ENCODE measurements around the gene SPATA18. TPM values are rescaled to one million over a fixed set of nuclear protein-coding genes. Genes with fewer than 3 reads are reported as not detected.
A peak's percentile ranks its signal among the peaks of the same experiment; 100 is the strongest.

SPATA18 gene
- total and polyA plus RNA-seq, 2 donors (not counting 1 experiment from before 2014, with no cell fraction given): 0.42 to 1.9 TPM

- ChIA-PET POLR2A (interaction anchor here (0.9 to 1.0 kb wide), 2 partner anchors 14 to 194 kb away, joined by 3 to 4 read pairs; no protein-coding TSS in a partner anchor), CTCF (interaction anchor here (3.1 kb wide), 1 partner anchor 12 kb away, joined by 16 read pairs; no protein-coding TSS in a partner anchor)
- ATAC-seq (ENCODE audit: low read depth) (peak; percentile 94), DNase-seq (peak; percentile 73)
- Mint-ChIP-seq H3K27ac (peak within 1 kb of the TSS; percentile 71), H3K27me3 (peaks cover 22% of the 10 kb centered on the region), H3K4me1 (peaks cover 29% of the 10 kb centered on the region), H3K4me3 (peak within 1 kb of the TSS; percentile 84), H3K9me3 (ENCODE audit: insufficient read depth) (no peaks in the 10 kb centered on the region)
- Histone ChIP-seq H3K36me3 (replicated peaks in 1 of 2; ENCODE audit: control extremely low read depth in 1 of 2, control insufficient read depth in 1 of 2, extremely low read depth in 1 of 2, insufficient read depth in 2 of 2, low read length in 1 of 2) (no peaks in the 10 kb centered on the region), H3K27ac (ENCODE audit: low read length in 2 of 2) (no peak within 1 kb of the TSS), H3K79me2 (ENCODE audit: control insufficient read depth, insufficient read depth, low read length) (no peaks in the 10 kb centered on the region), H3K9me3 (ENCODE audit: control extremely low read depth in 1 of 3, control insufficient read depth in 2 of 3, insufficient read depth in 1 of 3, low read length in 2 of 3) (peaks cover 0 to 4% (median 0%) of the 10 kb centered on the region in 3 donors), H3K9ac (ENCODE audit: low read length) (peak within 1 kb of the TSS; percentile 76), H3K4me2 (replicated peaks; ENCODE audit: low read depth, low read length, poor library complexity, severe bottlenecking) (peak within 1 kb of the TSS; percentile 87), H3K4me3 (ENCODE audit: control extremely low read depth in 1 of 5, extremely low read depth in 1 of 5, insufficient read depth in 1 of 5, low read depth in 2 of 5, low read length in 4 of 5) (peak within 1 kb of the TSS; percentile 21 to 70 (median 67)), H3K27me3 (replicated peaks in 1 of 4; ENCODE audit: control extremely low read depth in 1 of 4, control insufficient read depth in 3 of 4, insufficient read depth in 4 of 4, low read length in 3 of 4) (peaks cover 0 to 30% (median 13%) of the 10 kb centered on the region in 4 experiments), H4K20me1 (ENCODE audit: control insufficient read depth, insufficient read depth, low read length, poor library complexity, severe bottlenecking) (no peaks in the 10 kb centered on the region), H3K4me1 (ENCODE audit: control insufficient read depth in 2 of 2, insufficient read depth in 2 of 2, low read length in 2 of 2) (peaks cover 11 to 21% of the 10 kb centered on the region in 2 donors), H2AFZ (ENCODE audit: insufficient read depth, low read depth, low read length, poor library complexity, severe bottlenecking) (peak within 1 kb of the TSS; percentile 98)
- WGBS (ENCODE audit: insufficient coverage): 4% methylated on average over 63 of the region's 70 CpGs
- no peak for TF ChIP-seq CTCF (IDR thresholded peaks at IDR 0.05)
- no peak for TF ChIP-seq EZH2 (IDR thresholded peaks at IDR 0.05; ENCODE audit: borderline replicate concordance, insufficient read depth, low read depth, low read length, poor library complexity, severe bottlenecking)
- intact Hi-C loops (cut with micrococcal nuclease): loop anchor here (1.0 to 5.0 kb wide), 3 partner anchors 14 to 684 kb away; partner anchors contain the start of gene DCUN1D4
These were observed 12.8 kb upstream of the SPATA18 start, which contains the start of gene SGCB for GRCh38 chr4:52038103-52038912. SGCB (minus strand) TSS chr4:52038299; CDS start chr4:52038259, 40 bp downstream.

- ATAC-seq (ENCODE audit: low read depth): no peak
- Mint-ChIP-seq H3K27me3 (peaks cover 56% of the 10 kb centered on the region), H3K4me1 (no peaks in the 10 kb centered on the region), H3K27ac (no peak overlapping the region), H3K9me3 (ENCODE audit: insufficient read depth) (no peaks in the 10 kb centered on the region), H3K4me3 (no peak overlapping the region)
- no peak for DNase-seq
- H3K4me2 ChIP-seq (replicated peaks; ENCODE audit: low read depth, low read length, poor library complexity, severe bottlenecking): no peak overlapping the region
- no peak overlapping the region for H3K27ac ChIP-seq (ENCODE audit: low read length in 2 of 2)
- no peak overlapping the region for H2AFZ ChIP-seq (ENCODE audit: insufficient read depth, low read depth, low read length, poor library complexity, severe bottlenecking)
- no peak for TF ChIP-seq CTCF (IDR thresholded peaks at IDR 0.05)
- no peak for TF ChIP-seq EZH2 (IDR thresholded peaks at IDR 0.05; ENCODE audit: borderline replicate concordance, insufficient read depth, low read depth, low read length, poor library complexity, severe bottlenecking)
- no CpG with 5 or more reads among the region's 1 CpG for WGBS (ENCODE audit: insufficient coverage)
- no peaks in the 10 kb centered on the region for H3K79me2 ChIP-seq (ENCODE audit: control insufficient read depth, insufficient read depth, low read length)
- H3K27me3 ChIP-seq (replicated peaks in 1 of 4; ENCODE audit: control extremely low read depth in 1 of 4, control insufficient read depth in 3 of 4, insufficient read depth in 4 of 4, low read length in 3 of 4): peaks cover 0 to 21% (median 20%) of the 10 kb centered on the region in 4 experiments
- H3K36me3 ChIP-seq (replicated peaks in 1 of 2; ENCODE audit: control extremely low read depth in 1 of 2, control insufficient read depth in 1 of 2, extremely low read depth in 1 of 2, insufficient read depth in 2 of 2, low read length in 1 of 2): no peaks in the 10 kb centered on the region
- no peaks in the 10 kb centered on the region for H4K20me1 ChIP-seq (ENCODE audit: control insufficient read depth, insufficient read depth, low read length, poor library complexity, severe bottlenecking)
- H3K9ac ChIP-seq (ENCODE audit: low read length): no peak overlapping the region
- peaks cover 0 to 3% (median 0%) of the 10 kb centered on the region in 3 donors for H3K9me3 ChIP-seq (ENCODE audit: control extremely low read depth in 1 of 3, control insufficient read depth in 2 of 3, insufficient read depth in 1 of 3, low read length in 2 of 3)
- ChIA-PET POLR2A (no interaction called here), CTCF (interaction anchor here (1.3 to 1.4 kb wide), 2 partner anchors 17 to 213 kb away, joined by 3 to 4 read pairs; no protein-coding TSS in a partner anchor)
- H3K4me1 ChIP-seq (ENCODE audit: control insufficient read depth in 2 of 2, insufficient read depth in 2 of 2, low read length in 2 of 2): no peaks in the 10 kb centered on the region
- no peak overlapping the region for H3K4me3 ChIP-seq (ENCODE audit: control extremely low read depth in 1 of 5, extremely low read depth in 1 of 5, insufficient read depth in 1 of 5, low read depth in 2 of 5, low read length in 4 of 5)
- intact Hi-C loops (cut with micrococcal nuclease): no loop called here
These were observed 6.1 kb upstream of the SPATA18 start for GRCh38 chr4:52045028-52045427.
